Gastroesophageal sphincter (tissue), 4 donors: ENCODE results near the gene HDDC3. TPM values are rescaled to one million over a fixed set of nuclear protein-coding genes. Genes with fewer than 3 reads are reported as not detected.

Experiments
- ATAC-seq: fragments of 150-250 bp; one replicate; pipeline ENCODE4 v1.9.1; 2016; ENCODE audit warnings: mild to moderate bottlenecking, moderate library complexity
- H3K27ac ChIP-seq, 4 donors: fragments of 200-600 bp; sonication (generic) in 3 of 4; 1 replicate in 3 of 4; 2 replicates in 1 of 4; pipeline ENCODE4 v1.5.1; 2016 to 2019
- H3K27me3 ChIP-seq: fragments of 200-600 bp; sonication (generic); one replicate; pipeline ENCODE4 v1.5.1; 2019
- H3K36me3 ChIP-seq, 2 donors: fragments of 200-600 bp; sonication (generic); one replicate each; pipeline ENCODE4 v1.5.1; 2019; ENCODE audit warnings: control low read depth in 1 of 2
- H3K4me1 ChIP-seq, 3 donors: fragments of 200-600 bp; sonication (generic); 1 replicate in 2 of 3; 2 replicates in 1 of 3; pipeline ENCODE4 v1.5.1; 2016 to 2019; ENCODE audit warnings: control low read depth in 2 of 3
- H3K4me3 ChIP-seq, 2 donors: fragments of 200-600 bp; sonication (generic); one replicate each; pipeline ENCODE4 v1.5.1; 2019; ENCODE audit warnings: mild to moderate bottlenecking in 1 of 2, moderate library complexity in 1 of 2
- H3K9me3 ChIP-seq, 3 donors: fragments of 200-600 bp; sonication (generic); one replicate each; pipeline ENCODE4 v1.5.1; 2017 to 2019; ENCODE audit warnings: control low read depth in 2 of 3
- CTCF ChIP-seq, 4 experiments: fragments of 200-600 bp in 2 of 4; fragments of 450-650 bp in 2 of 4; sonication (generic) in 1 of 4; IDR thresholded peaks; one replicate each; pipeline ENCODE4 v1.5.1; 2017 to 2019; ENCODE audit warnings: antibody characterized with exemption in 4 of 4, mild to moderate bottlenecking in 2 of 4, moderate library complexity in 2 of 4
- EP300 ChIP-seq: sonication (generic); formaldehyde crosslinking; IDR thresholded peaks from one replicate; pipeline ENCODE4 v1.6.1; 2017; ENCODE audit warnings: antibody characterized with exemption, mild to moderate bottlenecking
- POLR2A ChIP-seq, 2 donors: fragments of 450-650 bp; IDR thresholded peaks; one replicate each; pipeline ENCODE4 v1.6.1; 2017; ENCODE audit warnings: antibody characterized with exemption in 2 of 2, mild to moderate bottlenecking in 2 of 2, moderate library complexity in 1 of 2
- POLR2AphosphoS5 ChIP-seq: sonication (generic); formaldehyde crosslinking; IDR thresholded peaks from one replicate; pipeline ENCODE4 v1.6.1; 2017; ENCODE audit warnings: antibody characterized with exemption
- WGBS, 2 donors: methylation state at CpG; one replicate each; pipeline ENCODE4 v1.1.5; 2018; ENCODE audit warnings: low coverage in 1 of 2; 5-methylcytosine and 5-hydroxymethylcytosine counted together
- total RNA-seq, 4 donors: library from RNA; depleted of rRNA; stranded (reverse); fragments of >200 nt; gene quantifications; one replicate each; pipeline ENCODE4 v1.1.0, GENCODE V29; 2016

The HDDC3 gene
- total RNA-seq, 4 donors from 2014 or later, result 5.9 to 17.1 (median 8.3) TPM

GRCh38 chr15:90948506-90948905 lies 16.2 kb upstream of the HDDC3 start:
- no peaks in the 10 kb centered on the region for H3K27me3 ChIP-seq
- H3K9me3 ChIP-seq, result no peaks in the 10 kb centered on the region
- 100% methylated on average over 2 of the region's 8 CpGs; no CpG with 5 or more reads in 1 of the 2 donors for WGBS, 2 donors
- H3K36me3 ChIP-seq, result peaks cover 0 to 100% of the 10 kb centered on the region in 2 donors
- no peak overlapping the region for H3K27ac ChIP-seq
- TF ChIP-seq POLR2AphosphoS5 (no peak), POLR2A (IDR thresholded peaks at IDR 0.05) (no peak), CTCF (IDR thresholded peaks at IDR 0.05) (no peak), EP300 (no peak)
- H3K4me1 ChIP-seq, result no peaks in the 10 kb centered on the region
- no peak for ATAC-seq
- no peak overlapping the region for H3K4me3 ChIP-seq

- WGBS, 2 donors, result 82 to 96% methylated on average over 8 to 11 of the region's 18 CpGs
- Histone ChIP-seq H3K9me3 (no peaks in the 10 kb centered on the region), H3K27me3 (no peaks in the 10 kb centered on the region), H3K27ac (no peak overlapping the region), H3K4me3 (no peak overlapping the region), H3K4me1 (no peaks in the 10 kb centered on the region), H3K36me3 (peaks cover 0 to 100% of the 10 kb centered on the region in 2 donors)
- TF ChIP-seq POLR2AphosphoS5 (no peak), CTCF (IDR thresholded peaks at IDR 0.05) (no peak), POLR2A (IDR thresholded peaks at IDR 0.05) (no peak), EP300 (no peak)
- no peak for ATAC-seq
Measured at GRCh38 chr15:90947577-90948357, 15.4 kb upstream of the HDDC3 start.

GRCh38 chr15:90946941-90947576 lies 14.7 kb upstream of the HDDC3 start:
- no peaks in the 10 kb centered on the region for H3K27me3 ChIP-seq
- no peak overlapping the region for H3K27ac ChIP-seq
- 67 to 100% methylated on average over 2 to 3 of the region's 8 CpGs for WGBS, 2 donors
- ATAC-seq, result peak; percentile 21
- no peak for TF ChIP-seq CTCF (IDR thresholded peaks at IDR 0.05)
- TF ChIP-seq EP300, result no peak
- TF ChIP-seq POLR2AphosphoS5, result no peak
- TF ChIP-seq POLR2A (IDR thresholded peaks at IDR 0.05), result no peak
- no peak overlapping the region for H3K4me3 ChIP-seq
- peaks cover 0 to 100% of the 10 kb centered on the region in 2 donors for H3K36me3 ChIP-seq
- no peaks in the 10 kb centered on the region for H3K9me3 ChIP-seq
- no peaks in the 10 kb centered on the region for H3K4me1 ChIP-seq

GRCh38 chr15:90946538-90946937 lies 14.2 kb upstream of the HDDC3 start:
- peaks cover 0 to 100% of the 10 kb centered on the region in 2 donors for H3K36me3 ChIP-seq
- no peaks in the 10 kb centered on the region for H3K27me3 ChIP-seq
- H3K4me3 ChIP-seq, result no peak overlapping the region
- WGBS, 2 donors, result 77% methylated on average over 14 of the region's 16 CpGs; no CpG with 5 or more reads in 1 of the 2 donors
- no peaks in the 10 kb centered on the region for H3K9me3 ChIP-seq
- no peaks in the 10 kb centered on the region for H3K4me1 ChIP-seq
- H3K27ac ChIP-seq, result no peak overlapping the region
- TF ChIP-seq POLR2AphosphoS5, result no peak
- TF ChIP-seq POLR2A (IDR thresholded peaks at IDR 0.05), result no peak
- no peak for TF ChIP-seq CTCF (IDR thresholded peaks at IDR 0.05)
- no peak for TF ChIP-seq EP300
- ATAC-seq, result no peak
